Measurements from ENCODE around the gene ANO5.

Gene ANO5

GRCh38 chr11:22192642-22193347 lies at the start of gene ANO5:
TSS of gene ANO5 (plus strand) at chr11:22193085. CDS start at chr11:22193493, 408 bp downstream.
- peak in 49 of 56 donors; percentile 9 to 76 (median 45) for DNase-seq

GRCh38 chr11:22151649-22152197 lies 41.2 kb upstream of the ANO5 start:
- no peak for DNase-seq

- no peak for DNase-seq
Observed at GRCh38 chr11:22157531-22157930, 35.4 kb upstream of the ANO5 start.

GRCh38 chr11:22161489-22161888 lies 31.4 kb upstream of the ANO5 start:
- no peak for DNase-seq

- DNase-seq: no peak
Observed at GRCh38 chr11:22162756-22163155, 30.1 kb upstream of the ANO5 start.

- DNase-seq: no peak
Observed at GRCh38 chr11:22163394-22163797, 29.5 kb upstream of the ANO5 start.

- DNase-seq: no peak
Observed at GRCh38 chr11:22165087-22165486, 27.8 kb upstream of the ANO5 start.

- DNase-seq: no peak
Observed at GRCh38 chr11:22165759-22166513, 26.9 kb upstream of the ANO5 start.

GRCh38 chr11:22169833-22170232 lies 23.1 kb upstream of the ANO5 start:
- DNase-seq: no peak

- DNase-seq: no peak
Observed at GRCh38 chr11:22173532-22173931, 19.4 kb upstream of the ANO5 start.

- DNase-seq: no peak
Observed at GRCh38 chr11:22177186-22177585, 15.7 kb upstream of the ANO5 start.

GRCh38 chr11:22179626-22180025 lies 13.3 kb upstream of the ANO5 start:
- DNase-seq: no peak

GRCh38 chr11:22180131-22180530 lies 12.8 kb upstream of the ANO5 start:
- DNase-seq: no peak

GRCh38 chr11:22189660-22190059 lies 3.2 kb upstream of the ANO5 start:
- no peak for DNase-seq

- DNase-seq: no peak
Observed at GRCh38 chr11:22190827-22191463, 1.9 kb upstream of the ANO5 start.

- peak in 3 of 56 donors; percentile 23 to 26 (median 25) for DNase-seq
Observed at GRCh38 chr11:22192289-22192641, 620 bp upstream of the ANO5 start.

- peak in 40 of 56 donors; percentile 3 to 65 (median 34) for DNase-seq
Observed at GRCh38 chr11:22193348-22194051, 615 bp downstream of the ANO5 start.

- no peak for DNase-seq
Observed at GRCh38 chr11:22194306-22194705, 1.4 kb downstream of the ANO5 start.

- no peak for DNase-seq
Observed at GRCh38 chr11:22194907-22195306, 2.0 kb downstream of the ANO5 start.

- DNase-seq: no peak
Observed at GRCh38 chr11:22197139-22198005, 4.5 kb downstream of the ANO5 start.
